ENCODE results near the gene MEOX2. TPM values are rescaled to one million over a fixed set of nuclear protein-coding genes. Genes with fewer than 3 reads are reported as not detected.

MEOX2 gene
- total RNA-seq, 1 experiment from 2014 or later: not detected

DNA sequence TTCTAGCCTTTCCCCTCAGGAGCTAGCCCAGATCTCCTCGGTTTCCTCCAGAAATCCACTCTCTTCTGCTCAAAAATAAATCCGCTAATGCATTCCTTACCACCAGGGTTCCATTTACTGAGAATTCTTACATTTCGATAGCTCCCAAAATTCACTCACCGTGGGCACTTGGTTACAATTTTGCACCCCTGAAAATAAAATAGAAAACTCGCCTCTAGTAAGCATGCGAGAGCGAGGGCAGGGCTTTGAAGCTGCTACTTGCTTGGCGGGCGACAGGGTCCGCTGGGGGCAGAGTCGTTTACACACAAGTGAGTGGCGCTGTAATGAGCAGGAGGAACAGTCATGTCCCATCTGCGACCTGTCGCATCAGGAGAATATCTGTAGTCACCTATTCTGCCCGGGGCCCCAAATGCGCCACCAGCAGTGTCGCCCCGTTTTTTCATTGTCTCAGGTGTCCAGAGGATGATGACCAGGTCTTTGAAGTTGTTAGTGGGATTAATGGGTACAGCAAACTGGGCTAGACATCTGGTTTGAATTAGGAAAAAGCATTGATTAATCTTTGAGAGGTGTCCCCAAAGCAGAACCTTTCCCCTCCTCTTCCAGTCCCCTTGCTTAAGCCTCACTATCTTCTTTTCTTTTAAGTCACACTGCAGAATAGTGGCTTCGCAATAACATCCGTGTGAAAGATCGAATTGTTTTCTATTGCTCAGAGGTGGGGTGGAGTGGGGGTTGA lies 1.2 kb upstream of the MEOX2 start:
- no peaks in the 10 kb centered on the region for H3K79me2 ChIP-seq (ENCODE audit: insufficient read depth, low read length)
- H3K27ac Mint-ChIP-seq: no peak overlapping the region
- peak overlapping the region; percentile 67 to 83 for H3K4me3 Mint-ChIP-seq
- H3K27ac ChIP-seq (ENCODE audit: insufficient read length, low read depth, low read length): no peak overlapping the region
- H3K4me1 ChIP-seq (ENCODE audit: insufficient read depth, low read length): peaks cover 6% of the 10 kb centered on the region; the same call in 1 of the 2 replicates
- peaks cover 65% of the 10 kb centered on the region for H3K27me3 Mint-ChIP-seq (ENCODE audit: low read depth)
- H3K27me3 ChIP-seq (ENCODE audit: insufficient read depth, low read length): peaks cover 35% of the 10 kb centered on the region
- H3K9ac ChIP-seq (ENCODE audit: extremely low read depth, insufficient read length, low read length): no peak overlapping the region
- H2BK12ac ChIP-seq (ENCODE audit: insufficient read length, low read depth, low read length): no peak overlapping the region
- no peaks in the 10 kb centered on the region for H3K79me1 ChIP-seq (ENCODE audit: insufficient read depth, low read depth, low read length, poor library complexity, severe bottlenecking)
- no peak overlapping the region for H3K4ac ChIP-seq (ENCODE audit: low read depth, low read length)
- no peak overlapping the region for H3K56ac ChIP-seq (ENCODE audit: insufficient read length, low read depth, low read length)
- no peak overlapping the region for H4K8ac ChIP-seq (replicated peaks; ENCODE audit: insufficient read length, low read depth, low read length)
- DNase-seq: peak; percentile 52
- H2AFZ ChIP-seq (ENCODE audit: low read length): no peak overlapping the region
- no peak overlapping the region for H2AK5ac ChIP-seq (ENCODE audit: insufficient read length, low read length)
- no peaks in the 10 kb centered on the region; a peak in 1 of 5 replicates for H3K9me3 Mint-ChIP-seq
- no peak overlapping the region for H2BK120ac ChIP-seq (ENCODE audit: low read depth, low read length, poor library complexity, severe bottlenecking)
- H4K91ac ChIP-seq (ENCODE audit: insufficient read length, low read depth, low read length): no peak overlapping the region
- no peak overlapping the region for H3K14ac ChIP-seq (ENCODE audit: insufficient read depth, low read length)
- H3K23me2 ChIP-seq (ENCODE audit: insufficient read length, low read depth, low read length, poor library complexity, severe bottlenecking): peaks cover 29% of the 10 kb centered on the region
- H3K9me3 ChIP-seq (ENCODE audit: control insufficient read depth, low read depth, low read length): no peaks in the 10 kb centered on the region
- H4K20me1 ChIP-seq (ENCODE audit: control insufficient read depth, insufficient read depth, insufficient read length): peaks cover 6% of the 10 kb centered on the region
- no peak overlapping the region for H3K23ac ChIP-seq (ENCODE audit: insufficient read length, low read depth, low read length)
- no peak overlapping the region for H3K18ac ChIP-seq (ENCODE audit: insufficient read length, low read depth, low read length)
- H3K4me1 Mint-ChIP-seq: peaks cover 40 to 47% of the 10 kb centered on the region in 2 experiments
- no peak overlapping the region for H2BK15ac ChIP-seq (ENCODE audit: low read depth, low read length)
- TF ChIP-seq, protein P1, sequence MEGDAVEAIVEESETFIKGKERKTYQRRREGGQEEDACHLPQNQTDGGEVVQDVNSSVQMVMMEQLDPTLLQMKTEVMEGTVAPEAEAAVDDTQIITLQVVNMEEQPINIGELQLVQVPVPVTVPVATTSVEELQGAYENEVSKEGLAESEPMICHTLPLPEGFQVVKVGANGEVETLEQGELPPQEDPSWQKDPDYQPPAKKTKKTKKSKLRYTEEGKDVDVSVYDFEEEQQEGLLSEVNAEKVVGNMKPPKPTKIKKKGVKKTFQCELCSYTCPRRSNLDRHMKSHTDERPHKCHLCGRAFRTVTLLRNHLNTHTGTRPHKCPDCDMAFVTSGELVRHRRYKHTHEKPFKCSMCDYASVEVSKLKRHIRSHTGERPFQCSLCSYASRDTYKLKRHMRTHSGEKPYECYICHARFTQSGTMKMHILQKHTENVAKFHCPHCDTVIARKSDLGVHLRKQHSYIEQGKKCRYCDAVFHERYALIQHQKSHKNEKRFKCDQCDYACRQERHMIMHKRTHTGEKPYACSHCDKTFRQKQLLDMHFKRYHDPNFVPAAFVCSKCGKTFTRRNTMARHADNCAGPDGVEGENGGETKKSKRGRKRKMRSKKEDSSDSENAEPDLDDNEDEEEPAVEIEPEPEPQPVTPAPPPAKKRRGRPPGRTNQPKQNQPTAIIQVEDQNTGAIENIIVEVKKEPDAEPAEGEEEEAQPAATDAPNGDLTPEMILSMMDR (conservative IDR thresholded peaks at IDR 0.05): no peak; the same call in 2 of the 3 replicates
- no peaks in the 10 kb centered on the region for H3K36me3 Mint-ChIP-seq (ENCODE audit: insufficient read depth in 1 of 3, low read depth in 3 of 3)
- H2BK20ac ChIP-seq (ENCODE audit: low read depth, low read length, poor library complexity, severe bottlenecking): no peak overlapping the region
- no peak overlapping the region for H4K5ac ChIP-seq (ENCODE audit: insufficient read length, low read depth, low read length)
- H3K4me2 ChIP-seq (ENCODE audit: insufficient read depth, insufficient read length, low read length): peak overlapping the region; percentile 99
- no peak overlapping the region for H3T11ph ChIP-seq (ENCODE audit: low read length)
- WGBS (ENCODE audit: extremely low coverage, insufficient read length, low lambda C conversion rate): no CpG with 5 or more reads among the region's 21 CpGs
- no peak overlapping the region for H2BK5ac ChIP-seq (ENCODE audit: insufficient read length, low read length)
